ENCODE results near the gene DBR1.
A peak's percentile ranks its signal among the peaks of the same experiment; 100 is the strongest.

Gene DBR1

DNA sequence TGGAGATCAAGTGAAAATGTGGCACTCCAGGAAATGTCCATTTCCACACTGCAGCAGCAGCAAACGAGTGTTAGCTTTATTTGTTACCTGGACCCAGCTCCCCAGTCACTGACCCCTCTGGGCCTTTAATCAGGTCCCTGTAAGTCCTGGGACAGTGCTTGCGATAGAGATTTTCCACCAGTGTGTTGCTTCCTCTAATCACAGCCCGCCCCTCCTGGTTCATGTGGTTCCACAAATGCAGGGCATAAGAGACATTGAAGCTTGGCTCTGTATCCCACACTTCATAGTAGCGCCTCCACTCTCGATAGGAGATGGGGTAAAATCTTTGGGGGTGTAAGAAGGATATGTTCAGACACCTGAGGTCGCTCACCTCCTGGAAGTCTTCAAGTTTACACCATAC lies 50.5 kb downstream of the DBR1 start:
- DNase-seq (ENCODE audit: low read depth) = no peak

DNA sequence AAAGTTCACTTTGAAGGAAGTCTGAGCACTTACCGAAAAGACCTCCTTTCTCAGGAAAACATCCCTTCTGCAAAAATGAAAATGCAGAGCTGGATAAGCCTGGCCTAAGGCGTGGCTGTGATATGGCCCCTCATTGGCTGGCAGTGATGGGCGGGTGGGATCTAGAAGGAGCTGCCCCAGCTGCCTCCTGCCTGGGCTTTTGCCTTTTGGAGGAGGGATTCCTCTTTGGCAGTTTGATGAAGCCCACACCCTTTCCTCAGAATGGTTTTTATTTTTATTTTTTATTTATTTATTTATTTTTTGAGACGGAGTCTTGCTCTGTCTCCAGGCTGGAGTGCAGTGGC lies 55.3 kb downstream of the DBR1 start:
- DNase-seq (ENCODE audit: low read depth) = peak; percentile 16

DNA sequence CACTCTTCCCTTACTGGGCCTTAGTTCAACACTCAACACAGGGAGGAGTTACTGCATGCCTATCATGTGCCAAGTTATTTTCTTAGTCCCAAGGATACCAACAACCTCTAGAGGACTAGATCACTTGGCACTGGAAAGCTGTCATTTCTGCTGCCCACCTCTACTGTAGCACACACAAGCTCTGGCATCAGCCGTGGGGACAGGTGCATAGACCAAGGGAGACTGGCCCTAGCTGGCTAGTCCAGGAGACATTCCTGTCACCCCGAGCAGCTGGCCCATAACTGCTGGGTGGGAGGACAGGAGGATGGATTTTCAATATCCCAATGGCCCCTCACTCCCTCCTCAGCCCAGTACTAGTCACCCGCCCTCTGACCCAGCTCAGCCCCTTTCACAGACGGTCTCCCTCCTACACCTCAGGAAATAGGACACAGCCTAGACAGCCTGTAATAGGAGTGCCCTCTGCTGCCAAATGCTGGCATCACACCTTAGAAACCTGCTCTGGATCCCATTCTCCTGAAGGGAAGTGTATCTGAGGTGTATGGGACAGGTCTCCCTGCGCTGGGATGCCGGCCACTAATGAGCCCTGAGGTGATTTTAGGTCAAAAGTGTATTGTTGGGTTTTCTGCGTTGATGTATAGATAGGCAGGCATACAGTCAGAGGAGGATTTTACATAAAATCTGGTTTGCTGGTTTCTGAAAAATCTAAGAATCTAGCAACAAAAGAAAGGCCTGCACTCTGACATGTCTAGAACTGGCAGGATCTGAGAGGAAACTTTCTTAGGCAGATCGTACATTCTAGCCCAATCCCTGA lies 55.9 kb downstream of the DBR1 start:
- peak; percentile 79 for DNase-seq (ENCODE audit: low read depth)

DNA sequence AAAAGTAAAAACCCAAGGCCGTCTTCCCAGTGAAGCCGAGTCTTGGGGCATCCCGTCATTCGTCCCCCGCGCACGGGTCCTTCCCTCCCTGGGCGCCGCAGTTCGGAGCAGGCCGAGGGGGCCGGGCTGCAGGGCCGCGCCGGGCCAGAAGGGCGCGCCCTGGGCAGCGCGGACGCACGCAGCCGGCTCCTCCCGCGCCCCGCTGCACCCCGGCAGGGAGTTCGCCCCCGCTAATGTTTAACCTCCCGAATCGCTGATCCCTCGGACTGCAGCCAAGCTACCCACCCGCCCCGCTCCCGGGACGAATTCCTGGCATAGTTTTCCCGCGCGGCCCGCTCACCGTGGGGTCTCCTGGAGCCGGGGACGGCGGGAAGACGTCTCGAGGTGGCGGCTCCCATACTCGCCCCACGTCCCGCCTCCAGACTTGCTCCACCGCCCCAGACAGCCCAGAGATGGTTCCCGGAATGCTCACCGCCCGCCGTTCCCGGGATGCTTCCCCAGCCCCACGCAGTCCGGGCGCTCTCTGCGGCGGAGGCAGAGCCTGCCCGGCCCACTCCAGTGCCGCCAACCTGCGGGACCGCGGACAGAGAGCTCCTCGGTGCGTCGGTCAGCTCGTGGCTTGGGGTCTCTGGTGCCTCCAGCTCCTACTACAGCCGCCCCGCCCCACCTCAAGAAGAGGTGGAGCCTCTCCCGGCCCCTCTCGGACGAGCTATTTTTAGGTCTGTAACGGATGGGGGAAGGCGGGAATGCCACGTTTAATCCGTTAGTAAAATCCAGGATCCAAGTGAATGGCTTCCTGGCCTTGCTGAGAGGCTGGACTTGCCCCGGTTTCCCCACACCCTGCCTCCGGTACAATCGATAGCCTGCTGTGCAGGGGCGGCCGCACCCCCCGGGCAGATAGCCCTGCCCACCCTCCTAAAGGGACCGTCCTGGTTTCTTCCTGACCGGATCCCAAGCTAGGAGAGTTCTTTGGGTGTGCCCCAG lies 59.4 kb downstream of the DBR1 start, which contains the start of gene DZIP1L:
DZIP1L (minus strand) TSS at position 621 of the 984 bp plus-strand sequence. CDS start 11,637 bp downstream, outside the sequence.
- DNase-seq (ENCODE audit: low read depth) = peak; percentile 87

DNA sequence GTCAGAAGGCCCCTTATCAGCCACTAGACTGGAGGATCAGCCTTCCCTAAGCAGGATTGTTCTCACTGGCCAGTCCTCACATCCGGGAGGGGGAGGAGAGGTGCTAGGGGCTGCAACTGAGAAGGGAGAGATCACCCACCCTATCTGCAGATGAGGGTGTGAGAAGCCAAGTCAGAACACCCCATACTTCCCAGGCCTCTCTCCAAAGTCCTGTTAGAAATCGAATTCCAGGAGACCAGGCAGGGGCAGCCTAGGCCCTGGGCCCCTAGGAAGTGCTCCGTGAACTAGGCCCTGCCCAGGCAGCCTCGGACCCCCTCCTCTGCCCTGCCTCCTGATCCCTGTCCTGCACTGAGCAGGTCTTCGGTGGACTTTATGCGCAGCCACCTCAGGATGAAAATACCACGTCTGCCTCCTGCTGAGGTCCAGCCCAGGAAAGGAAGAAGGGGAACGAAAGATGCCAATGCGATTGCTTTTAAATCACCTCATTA lies 60.2 kb downstream of the DBR1 start:
- peak; percentile 57 for DNase-seq (ENCODE audit: low read depth)

DNA sequence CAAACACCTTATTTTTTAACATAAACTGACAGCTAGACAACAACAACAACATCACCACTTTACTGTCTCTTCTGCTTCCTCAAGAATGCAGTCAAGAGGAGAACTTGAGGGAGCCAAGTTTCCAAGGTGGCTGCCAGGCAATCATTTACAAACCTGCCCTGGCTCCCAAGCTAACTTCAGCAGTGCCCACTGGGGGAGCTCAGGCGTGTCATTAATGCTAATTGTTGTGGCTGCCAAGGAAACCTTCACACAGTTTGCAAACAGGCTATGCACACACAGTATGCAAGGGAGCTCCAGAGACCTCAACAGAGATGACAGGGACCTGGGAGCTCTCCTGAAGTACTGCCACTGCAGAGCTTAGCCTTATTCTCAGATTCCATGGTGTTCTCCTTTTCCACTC lies 61.4 kb downstream of the DBR1 start:
- DNase-seq (ENCODE audit: low read depth) = no peak

DNA sequence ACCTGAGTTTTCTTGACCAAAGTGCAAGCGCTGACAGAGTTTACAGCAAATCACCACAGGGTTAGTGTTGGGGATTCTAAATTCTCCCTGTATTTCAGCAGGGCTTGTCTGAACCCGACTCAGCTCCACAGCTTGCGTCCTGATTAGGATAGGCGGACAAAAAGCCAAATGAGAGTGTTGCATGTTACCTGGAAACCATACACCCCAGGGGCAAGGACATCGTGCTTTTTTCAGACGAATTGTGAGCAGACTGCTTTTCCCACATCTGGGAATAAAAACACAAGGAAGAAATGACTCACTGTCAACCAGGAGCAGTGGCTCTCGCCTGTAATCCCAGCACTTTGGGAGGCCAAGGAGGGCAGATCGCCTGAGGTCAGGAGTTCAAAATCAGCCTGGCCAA lies 62.4 kb downstream of the DBR1 start:
- DNase-seq (ENCODE audit: low read depth) = peak; percentile 39
